ENCODE data around the gene CFAP57.
"Not testable (repeated sequence)": the region's sequence is repeated elsewhere in the genome, so short reads cannot be mapped to it uniquely, and the experiment has no call there.

CFAP57 gene

DNA sequence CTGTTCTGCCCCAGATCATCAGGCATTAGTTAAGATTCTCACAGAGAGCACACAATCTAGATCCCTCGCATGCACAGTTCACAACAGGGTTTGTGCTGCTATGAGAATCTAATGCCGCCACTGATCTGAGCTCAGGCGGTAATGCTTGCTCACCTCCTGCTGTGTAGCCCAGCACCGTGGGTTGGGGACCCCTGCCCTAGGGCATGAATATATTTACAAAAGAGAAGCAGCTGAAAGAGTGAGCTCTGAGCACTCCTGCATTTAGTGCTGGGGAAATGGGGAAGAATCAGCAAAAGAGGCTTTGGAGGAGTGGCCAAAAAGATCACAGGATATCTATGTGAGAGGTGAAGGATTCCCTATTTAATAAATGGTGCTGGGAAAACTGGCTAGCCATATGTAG is 5.6 kb downstream of the CFAP57 start:
- no peak for DNase-seq

DNA sequence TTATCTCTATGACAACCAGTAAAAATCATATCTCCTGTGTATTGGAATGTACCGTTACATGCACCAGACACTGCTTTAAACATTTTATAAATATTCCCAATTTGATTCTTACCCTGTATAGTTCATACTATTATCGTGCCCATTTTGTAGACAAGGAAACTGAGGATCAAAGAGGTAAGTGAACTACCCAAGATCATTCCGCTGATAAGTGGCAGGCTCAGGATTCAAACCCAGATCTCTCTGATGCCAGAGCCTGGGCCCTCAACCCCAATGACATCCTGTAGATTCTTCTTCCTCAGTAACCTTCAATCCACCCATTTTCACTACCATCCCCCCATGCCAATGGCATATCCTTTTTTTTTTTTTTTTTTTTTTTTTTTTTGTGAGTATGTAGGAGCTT is 12.3 kb downstream of the CFAP57 start:
- no peak for DNase-seq

DNA sequence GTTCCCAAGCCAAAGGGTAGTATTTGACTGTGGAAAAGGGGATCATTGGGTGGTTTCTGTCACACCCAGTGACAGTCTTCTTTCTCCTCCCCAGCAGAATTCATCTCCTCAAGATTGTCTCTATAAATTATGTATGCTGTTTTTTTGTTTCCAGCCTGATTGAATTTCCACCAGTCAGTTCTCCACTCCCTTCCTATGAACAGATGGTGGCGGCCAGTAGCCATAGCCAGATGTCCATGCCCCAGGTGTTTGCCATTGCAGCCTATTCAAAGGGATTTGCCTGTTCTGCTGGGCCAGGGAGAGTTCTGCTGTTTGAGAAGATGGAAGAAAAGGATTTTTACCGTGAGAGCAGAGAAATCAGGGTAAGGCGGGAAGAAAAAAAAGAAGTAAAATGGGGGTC is 12.9 kb downstream of the CFAP57 start:
- no peak for DNase-seq

DNA sequence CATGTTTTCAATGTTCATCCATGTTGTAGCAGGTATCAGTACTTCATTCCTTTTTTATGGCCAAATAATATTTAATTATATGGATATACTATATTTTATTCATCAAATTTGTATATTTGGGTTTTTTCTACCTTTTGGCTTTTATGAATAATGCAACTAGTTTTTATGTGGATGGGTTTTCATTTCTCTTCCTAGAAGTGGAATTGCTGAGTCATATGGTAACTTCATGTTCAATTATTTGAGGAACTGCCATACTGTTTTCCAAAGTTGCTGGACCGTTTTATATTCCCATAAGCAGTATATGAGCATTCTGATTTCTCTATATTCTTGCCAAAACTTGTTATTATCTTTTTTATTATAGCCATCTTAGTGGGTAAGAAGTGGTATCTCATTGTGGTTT is 16.0 kb downstream of the CFAP57 start:
- DNase-seq: no peak

DNA sequence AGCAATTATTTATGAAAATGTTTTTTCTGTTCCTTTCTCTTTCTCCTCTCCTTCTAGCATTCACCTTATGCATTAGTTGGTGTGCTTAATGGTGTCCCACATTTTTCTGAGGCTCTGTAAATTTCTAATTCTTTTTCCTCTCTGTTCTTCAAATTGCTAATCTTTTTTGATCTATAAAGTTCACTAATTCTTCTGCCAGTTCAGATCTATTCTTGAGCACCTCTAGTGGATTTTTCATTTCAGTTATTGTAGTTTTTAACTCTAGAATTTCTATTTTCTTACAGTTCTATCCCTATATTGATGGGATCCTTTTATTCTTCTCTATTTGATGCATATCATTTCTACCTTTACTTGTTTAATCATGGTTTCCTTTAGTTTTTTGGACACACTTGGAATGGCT is 22.4 kb downstream of the CFAP57 start:
- no peak for DNase-seq

DNA sequence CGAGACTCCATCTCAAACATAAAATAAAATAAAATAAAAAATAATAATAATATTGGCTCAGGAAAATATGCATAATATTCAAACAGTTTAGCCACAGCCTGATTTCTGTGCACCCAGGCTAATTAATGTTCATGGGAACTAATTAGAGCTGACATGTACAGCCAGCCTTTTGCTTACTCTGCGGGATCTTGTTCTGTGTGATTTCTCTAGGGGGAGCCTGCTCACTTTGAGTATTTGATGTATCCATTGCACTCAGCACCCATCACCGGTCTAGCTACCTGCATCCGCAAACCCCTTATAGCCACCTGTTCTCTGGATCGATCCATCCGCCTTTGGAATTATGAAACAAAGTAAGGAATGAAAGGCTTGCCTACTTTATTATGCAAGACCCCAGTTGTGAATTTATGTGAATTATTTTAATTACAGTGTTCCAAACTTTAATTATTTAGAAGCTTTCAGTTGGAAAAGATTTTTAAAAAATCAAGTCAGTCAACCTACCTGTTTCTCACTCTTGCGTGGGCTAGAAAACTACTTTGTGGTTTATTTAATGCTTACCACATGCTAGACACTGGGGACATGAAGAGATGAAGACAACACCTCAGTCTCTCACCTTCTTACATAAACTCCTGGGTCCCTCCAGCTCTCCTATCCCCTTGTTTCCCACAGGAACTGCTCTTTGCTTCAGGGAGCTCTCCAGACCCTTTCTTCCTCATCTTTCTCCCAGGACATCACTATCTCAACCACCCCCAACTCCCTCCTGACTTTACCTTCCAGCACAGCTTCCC is 25.4 kb downstream of the CFAP57 start:
- DNase-seq: no peak

DNA sequence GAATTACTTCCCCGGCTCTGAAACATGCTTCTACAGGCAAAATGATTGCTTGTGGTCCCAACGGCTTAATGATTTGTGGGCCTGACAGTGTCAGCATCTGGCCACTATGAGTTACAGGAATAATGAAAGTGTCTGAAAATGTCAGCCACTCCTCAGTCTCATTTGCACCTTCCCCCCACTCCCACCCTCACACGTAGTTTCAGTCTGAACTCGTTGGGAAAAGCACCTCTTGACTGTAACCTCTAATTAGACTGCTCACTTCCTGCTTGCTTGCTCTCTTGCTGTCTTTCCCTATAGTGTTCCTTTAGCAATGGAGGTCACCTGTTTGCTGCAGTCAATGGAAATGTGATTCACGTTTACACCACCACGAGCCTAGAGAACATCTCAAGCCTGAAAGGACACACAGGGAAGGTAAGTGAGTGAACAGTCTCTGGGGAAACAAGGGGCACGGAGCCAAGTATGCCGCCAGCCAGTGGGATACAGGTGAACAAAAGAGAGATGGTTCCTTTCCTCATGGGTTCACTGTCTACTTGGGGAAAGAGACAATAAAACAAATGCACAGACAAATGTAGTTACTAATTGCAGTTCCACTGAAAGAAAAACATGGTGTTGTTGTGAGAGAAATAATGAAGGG is 27.1 kb downstream of the CFAP57 start:
- no peak for DNase-seq

DNA sequence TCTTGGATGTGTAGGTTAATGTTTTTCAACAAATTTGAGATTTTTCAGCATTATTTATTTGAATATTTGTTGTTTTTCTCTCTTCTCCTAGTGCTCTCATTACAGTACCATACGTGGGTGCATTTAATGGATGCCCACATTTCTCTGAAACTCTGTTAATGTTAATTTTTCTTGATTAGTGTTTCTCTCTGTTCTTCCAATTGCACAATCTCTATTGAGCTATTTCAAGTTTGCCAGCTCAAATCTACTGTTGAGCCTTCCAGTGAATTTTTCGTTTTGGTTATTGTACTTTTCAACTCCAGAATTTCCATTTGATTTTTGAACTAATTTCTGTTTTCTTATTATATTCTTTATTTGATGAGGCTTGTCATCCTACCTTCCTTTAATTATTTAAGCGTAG is 31.7 kb downstream of the CFAP57 start:
- DNase-seq: no peak

DNA sequence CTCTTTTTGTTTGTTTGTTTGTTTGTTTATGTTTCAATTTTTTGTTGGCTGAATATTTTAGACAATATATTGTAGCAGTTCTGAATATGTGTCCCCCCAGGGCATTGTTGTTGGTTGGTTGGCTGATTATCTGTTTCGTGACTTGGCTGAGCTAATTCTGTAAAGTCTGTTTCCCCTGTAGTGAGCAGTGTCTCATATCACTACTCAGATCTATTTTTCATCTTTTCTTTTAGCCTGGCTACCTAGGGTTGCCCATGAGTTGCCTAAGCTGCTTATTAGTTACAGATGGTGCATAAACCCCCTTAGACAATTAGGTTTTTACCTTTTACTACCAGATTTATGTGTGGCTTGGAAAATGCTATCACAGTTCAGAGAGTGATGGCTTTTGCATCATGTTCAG is 32.3 kb downstream of the CFAP57 start:
- DNase-seq: no peak

DNA sequence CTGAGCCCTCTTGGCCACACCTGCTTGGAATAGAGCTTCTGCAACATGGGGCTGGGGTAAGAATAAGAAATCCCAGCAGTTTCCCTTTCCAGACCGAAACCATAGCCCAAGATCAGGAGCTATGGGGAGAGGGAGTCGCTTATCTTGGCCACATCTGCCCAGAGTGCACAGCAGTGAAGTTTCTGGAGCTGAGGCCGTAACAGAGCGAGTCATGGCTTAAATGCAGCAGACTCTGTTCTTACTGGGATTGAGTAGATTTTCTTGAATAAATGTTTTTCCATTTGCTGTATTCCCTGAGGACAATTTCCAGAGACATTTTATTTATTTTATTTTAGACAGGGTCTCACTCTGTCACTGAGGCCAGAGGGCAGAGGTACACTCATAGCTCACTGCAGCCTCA is 33.5 kb downstream of the CFAP57 start:
- DNase-seq: no peak

DNA sequence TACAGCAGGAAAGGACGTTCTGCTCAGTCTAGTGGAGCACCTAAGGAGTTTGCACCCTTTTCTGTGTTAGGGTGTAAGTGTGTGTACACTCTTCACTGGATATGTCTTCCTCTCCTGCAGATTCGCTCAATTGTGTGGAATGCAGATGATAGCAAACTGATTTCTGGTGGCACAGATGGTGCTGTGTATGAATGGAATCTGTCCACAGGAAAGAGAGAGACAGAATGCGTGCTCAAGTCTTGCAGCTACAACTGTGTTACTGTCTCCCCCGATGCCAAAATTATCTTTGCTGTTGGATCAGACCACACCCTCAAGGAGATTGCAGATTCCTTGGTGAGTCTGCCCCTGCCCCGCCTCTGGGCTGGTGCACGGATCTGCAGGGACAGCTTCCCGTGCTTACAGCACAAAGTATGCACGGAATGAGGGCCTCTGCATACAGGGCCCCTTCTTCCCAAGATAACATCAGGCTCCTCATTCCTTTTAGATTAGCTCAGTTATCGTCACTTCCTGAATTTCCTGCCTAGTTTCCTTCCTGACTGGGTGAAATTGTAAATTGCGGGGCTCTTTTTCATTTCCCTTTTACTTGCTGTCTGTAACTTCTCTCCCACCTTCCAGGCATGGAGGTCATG is 34.6 kb downstream of the CFAP57 start:
- no peak for DNase-seq

DNA sequence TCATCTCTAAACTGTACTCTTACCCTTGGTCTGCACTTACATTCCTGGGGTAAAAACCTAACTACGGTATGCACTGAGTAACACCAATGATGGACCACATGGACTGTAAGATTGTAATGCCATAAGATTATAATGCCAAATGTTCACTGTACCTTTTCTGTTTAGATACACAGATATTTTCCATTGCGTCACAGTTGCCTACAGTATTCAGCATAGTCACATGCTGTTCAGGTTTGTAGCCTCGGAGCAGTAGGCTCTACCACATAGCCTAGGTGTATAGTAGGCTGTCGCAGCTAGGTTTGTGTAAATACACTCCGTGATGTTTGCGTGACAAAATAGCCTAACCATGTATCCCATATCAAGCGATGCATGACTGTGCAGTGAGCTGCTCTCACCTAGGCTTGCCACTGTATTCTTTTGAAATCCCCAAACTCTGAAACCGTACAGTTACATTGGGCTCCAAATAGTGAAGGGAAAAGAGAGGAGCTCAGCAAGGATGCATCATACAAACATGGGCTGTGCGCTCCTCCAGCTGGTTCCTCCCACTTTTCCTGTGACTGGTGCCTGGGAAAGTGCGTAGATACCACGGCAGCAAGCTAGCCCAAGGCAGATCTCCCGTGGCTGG is 35.2 kb downstream of the CFAP57 start:
- no peak for DNase-seq

DNA sequence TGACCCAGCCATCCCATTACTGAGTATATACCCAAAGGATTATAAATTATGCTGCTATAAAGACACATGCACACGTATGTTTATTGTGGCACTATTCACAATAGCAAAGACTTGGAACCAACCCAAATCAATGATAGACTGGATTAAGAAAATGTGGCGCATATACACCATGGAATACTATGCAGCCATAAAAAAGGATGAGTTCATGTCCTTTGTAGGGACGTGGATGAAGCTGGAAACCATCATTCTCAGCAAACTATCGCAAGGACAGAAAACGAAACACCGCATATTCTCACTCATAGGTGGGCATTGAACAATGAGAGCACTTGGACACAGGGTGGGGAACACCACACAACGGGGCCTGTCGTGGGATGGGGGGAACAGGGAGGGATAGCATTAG is 36.1 kb downstream of the CFAP57 start:
- DNase-seq: not testable (repeated sequence)

DNA sequence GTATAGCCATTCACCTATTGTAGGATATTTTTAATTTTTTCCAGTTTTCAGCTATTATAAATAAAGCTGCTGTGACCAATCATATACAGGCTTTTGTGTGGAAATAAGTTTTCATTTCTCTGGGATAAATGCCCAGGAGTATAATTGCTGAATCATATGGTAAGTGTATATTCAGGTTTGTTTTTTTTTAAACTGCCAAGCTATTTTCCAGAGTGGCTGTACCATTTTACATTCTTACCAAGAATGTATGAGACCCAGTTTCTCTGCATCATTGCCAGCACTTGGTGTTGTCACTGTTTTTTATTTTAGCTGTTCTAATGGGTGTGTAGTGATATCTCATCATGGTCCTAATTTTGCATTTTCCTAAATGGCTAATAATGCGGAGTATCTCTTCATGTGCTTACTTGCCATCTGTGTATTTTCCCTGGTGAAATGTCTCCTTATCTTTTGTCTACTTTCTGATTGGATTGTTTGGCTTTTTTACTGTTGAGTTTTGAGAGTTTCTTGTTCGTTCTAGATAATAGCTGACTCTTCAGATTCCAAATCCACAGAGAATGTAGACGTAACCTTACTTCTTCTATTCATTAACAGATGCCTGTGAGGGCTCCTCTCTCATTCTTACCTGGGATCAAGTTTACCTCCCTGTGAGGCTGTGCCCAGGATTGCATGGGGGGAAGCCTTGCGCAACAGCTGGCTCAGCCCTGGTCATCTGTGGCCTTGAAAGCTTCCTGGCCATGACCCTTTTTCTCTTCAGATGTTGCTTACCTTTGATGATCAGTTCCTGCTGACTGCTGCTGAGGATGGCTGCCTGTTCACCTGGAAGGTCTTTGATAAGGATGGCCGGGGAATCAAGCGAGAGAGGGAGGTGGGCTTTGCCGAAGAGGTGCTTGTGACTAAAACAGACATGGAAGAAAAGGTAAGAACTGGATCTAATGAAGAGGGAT is 42.6 kb downstream of the CFAP57 start:
- DNase-seq: no peak

DNA sequence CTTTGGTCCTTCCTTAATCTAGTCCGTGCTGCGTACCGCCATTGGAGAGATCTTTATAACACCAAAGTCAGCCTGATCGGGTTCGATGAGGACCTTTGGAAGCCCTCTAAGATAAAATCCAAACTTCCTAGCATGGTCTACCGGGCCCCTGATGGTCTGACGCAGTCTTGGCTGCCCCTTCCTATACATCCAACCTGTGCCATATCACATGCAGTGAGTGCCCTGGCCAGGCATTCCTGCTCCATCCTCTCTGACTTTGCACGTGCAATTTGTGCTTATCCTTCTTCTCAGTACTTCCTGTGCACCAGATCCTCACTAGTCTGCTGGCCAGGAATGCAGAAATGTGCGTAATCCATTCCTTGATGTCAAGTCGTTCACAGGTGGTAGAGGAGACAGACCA is 45.6 kb downstream of the CFAP57 start:
- no peak for DNase-seq

DNA sequence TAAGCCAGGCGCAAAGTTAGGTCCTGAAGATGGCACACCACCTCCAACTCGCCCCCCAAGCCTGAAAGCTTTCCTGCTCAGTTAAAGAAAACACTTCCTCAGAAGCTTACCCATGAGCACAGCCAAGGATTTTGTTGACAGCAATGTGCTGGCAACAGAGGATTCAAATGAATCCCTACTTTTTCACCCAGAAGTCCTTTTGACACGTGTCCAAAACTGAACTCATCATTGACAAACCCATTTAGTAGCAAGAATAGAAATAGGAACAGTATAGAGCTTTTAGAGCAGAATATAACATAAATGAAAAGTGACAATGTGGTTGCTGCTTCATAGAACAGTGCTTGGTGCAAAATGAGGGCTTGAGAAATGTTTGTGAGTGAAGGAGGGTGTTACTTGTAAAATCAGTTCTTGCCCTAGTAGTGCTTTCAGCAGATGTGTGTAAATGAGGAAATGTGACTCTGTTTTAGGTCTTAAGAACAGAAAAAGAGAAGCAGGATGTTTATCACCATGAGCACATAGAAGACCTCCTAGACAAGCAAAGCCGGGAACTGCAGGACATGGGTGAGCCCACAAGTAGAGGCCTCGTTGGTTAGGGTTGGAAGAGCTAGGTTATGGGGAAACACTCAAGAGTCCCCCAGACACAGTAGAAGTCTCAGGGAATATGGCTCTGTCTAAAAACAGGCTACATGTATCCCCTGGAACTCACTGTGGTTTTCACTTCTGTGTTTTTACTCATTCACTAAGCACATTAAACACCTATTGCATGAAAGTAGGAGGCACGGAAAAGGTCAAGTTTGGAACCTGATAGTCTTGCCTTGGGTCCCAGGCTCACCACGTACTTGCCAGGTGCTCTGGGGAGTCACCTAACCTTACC is 49.0 kb downstream of the CFAP57 start:
- DNase-seq: no peak

DNA sequence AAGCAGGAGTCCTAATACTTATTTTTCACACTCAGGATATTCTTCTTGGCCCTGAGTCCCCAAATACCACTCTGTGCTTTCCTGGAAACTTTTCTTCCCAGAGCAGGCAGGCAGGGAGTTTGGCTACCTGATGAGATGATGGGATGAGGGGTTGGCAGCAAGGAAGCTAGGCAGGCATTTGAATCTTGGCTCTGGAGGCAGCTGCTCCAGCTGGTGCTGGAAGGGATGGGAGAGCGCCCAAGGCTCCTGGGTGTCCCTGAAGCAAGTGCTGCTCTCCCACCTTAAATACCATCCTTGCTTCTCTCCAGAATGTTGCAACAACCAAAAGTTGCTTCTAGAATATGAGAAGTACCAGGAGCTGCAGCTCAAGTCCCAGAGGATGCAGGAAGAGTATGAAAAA is 49.7 kb downstream of the CFAP57 start:
- no peak for DNase-seq

DNA sequence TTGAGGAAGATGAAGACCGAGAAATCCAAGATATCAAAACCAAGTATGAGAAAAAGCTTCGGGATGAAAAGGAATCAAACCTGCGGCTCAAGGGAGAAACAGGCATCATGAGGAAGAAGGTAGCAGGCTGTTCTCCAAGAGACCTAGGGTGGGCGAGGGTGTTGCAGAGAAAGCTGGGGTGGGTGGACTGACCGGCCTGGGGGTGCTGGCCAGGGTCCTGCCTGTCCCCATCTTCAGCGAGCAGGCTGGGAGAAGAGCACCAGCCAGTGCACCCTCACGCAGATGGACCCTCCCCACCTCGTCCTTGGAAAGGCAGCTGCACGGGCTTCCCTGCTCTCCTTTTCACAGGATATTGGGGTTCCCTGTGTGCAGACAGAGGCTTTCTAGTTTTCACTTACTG is 50.7 kb downstream of the CFAP57 start:
- DNase-seq: no peak

DNA sequence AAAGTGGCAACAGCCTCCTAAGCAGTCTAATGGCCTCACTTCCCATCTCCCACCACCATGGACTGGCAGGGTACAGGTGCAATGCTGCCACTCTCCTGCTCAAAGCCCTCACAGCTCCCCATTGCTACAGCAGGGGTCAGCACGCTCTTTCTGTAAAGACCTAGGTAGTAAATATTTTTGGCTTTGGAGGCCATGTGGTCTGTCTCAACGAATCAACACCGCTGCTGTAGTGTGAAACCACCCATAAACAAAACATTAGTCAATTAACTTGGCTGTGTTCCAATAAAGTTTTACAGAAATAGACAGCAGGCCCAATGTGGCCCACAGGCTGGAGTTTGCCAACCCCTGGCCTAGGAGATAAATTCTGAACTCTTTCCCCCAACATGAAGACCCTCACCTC is 53.0 kb downstream of the CFAP57 start:
- DNase-seq: no peak

DNA sequence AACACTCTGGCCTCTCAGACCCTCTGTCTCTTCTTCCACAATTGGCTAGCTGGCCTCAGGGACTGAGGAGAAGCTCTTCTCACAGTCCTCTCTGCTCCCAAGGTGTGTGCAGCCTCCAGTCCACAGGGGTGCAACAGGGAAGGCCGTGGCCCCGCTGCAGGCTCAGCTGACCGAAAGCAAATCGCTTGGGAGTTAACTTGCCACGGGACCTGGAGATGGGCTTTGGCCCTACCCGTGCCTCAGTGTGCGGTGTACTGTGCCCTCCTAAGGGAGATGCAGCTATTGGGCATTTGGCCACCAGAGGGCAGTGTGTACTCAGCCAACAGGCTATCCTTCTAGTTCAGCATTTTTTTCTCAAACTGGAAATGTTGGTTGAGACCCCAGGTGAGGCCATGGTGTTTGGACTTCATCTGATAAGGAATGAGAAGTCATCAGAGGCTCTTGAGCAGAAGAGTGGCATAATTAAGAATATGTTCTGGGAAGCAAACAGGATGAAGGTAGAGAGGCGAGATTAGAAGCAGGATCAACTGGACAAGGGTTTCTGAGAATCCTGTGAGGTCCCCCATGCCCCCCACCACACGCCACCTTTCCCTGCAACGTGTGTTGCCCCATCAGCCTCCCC is 55.1 kb downstream of the CFAP57 start:
- DNase-seq: peak; percentile 62
